RPMI7951 (cell line): ENCODE data around the gene ANXA8. TPM values are rescaled to one million over a fixed set of nuclear protein-coding genes. Genes with fewer than 3 reads are reported as not detected.
"Not testable (repeated sequence)": the region's sequence is repeated elsewhere in the genome, so short reads cannot be mapped to it uniquely, and the experiment has no call there.

Source experiments
- DNase-seq: peaks from one replicate; pipeline ENCODE4 v3.0.0-alpha.2; 2012; ENCODE audit warnings: low read depth
- total RNA-seq: library from RNA; depleted of rRNA; stranded (reverse); fragments of >200 nt; shearing (Covaris generic); gene quantifications from 2 replicates; pipeline ENCODE4 v1.2.3, GENCODE V29; 2014

Gene ANXA8
- total RNA-seq, 1 experiment from 2014 or later, result 0.12 TPM

DNA sequence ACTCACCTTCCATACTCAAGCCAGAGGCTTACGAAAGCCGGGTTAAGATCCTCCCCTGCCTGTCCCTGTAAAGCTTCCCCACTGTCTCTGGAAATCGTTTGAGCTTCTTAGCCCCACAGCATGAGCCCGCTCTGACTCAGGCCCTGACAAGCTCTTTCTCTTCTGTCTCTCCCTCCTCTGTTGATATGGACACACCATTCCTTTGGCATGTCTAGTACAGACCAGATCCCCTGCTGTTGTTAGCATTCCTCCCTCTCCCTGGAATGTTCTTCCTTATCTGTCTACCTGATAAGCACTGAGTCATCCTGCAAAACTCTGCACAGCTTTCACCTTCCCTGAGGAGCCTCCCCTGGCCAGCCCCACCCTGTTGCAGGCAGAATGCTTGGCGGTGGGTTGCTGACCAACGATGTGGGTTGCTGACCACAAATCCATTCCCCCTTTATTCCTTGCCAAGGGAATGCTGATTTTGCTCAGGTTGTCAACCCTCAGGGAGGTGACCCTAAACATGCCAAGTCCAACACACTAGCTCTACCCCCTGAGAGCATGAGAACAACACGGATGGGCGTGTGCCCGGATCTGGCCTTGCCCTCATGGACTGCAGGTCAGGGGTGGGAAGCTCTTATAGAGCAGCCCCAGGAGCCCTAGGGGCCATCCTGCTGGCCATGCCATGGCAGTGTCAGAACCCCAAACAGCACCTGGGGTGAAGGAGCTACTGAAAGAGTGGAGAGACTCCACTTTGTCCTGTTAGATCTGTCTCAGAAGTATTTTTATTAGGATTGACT is 21.1 kb downstream of the ANXA8 start:
- not testable (repeated sequence) for DNase-seq

DNA sequence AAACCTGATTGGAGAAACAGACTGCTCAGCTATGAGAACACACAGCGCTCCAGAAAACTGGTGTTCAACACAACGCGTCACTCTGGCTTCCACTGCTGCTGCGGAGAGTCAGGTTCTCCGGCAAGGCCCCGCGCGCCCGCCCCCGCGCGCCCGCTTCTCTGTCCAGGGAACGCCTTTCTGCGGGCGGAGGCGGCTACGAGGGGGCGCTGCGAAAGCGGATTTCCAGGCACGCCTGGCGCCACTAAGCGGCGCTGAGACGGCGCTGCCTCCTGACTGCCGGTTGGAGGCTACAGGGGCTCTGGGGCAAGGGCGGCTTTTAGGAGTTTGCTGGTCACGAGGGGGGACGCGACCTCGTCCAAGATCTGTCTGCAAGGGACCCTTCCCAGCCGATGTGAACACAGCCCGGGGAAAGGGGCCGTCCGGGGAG is 22.6 kb downstream of the ANXA8 start:
- peak; percentile 53 for DNase-seq

DNA sequence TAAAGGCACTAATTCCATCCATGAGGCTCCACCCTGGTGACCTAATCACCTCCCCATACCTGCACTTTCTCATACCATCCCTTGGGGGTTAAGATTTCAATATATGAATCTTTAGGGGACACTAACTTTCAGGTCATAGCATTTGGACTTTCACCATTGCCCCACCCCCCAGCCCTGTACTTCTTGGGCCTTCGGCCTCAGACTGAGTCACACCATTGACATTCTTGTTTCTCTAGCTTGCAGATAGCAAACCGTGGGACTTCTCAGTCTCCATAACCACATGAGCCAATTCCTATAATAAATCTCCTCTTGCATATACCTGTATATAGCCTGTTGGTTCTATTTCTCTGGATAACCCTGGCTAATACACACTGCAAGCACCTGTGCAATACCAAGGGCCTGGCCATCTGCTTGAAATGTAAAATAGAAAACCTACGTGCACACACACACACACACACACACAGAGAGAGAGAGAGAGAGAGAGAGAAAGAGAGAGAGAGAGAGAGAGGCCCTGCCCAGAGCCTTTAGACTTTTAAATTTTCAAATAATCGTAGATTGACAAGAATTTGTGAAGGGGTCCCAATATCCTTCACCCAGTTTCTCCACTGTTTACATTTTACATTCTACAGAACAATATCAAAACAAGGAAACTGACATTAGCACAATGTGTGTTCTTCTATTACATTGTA is 25.3 kb downstream of the ANXA8 start:
- peak; percentile 52 for DNase-seq

DNA sequence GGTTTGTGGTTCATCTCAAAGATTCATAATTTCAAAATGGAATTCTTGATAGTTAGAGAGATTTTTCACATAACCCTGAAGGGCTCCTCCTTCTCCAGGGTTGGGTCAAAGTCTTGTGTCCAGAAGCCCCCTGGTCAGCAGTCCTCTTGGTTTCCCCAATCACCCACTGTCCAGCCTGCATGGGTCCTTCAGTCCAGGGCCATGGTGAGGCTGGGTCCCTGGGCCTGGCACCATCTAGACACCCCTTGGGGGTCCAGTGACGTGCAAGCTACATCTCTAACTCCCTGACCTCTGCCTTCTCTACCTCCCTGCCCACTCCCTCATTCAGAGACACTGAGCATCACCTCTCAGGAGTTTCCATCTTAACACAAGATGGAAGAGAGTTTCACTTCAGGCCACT is 26.1 kb downstream of the ANXA8 start:
- DNase-seq, result no peak

DNA sequence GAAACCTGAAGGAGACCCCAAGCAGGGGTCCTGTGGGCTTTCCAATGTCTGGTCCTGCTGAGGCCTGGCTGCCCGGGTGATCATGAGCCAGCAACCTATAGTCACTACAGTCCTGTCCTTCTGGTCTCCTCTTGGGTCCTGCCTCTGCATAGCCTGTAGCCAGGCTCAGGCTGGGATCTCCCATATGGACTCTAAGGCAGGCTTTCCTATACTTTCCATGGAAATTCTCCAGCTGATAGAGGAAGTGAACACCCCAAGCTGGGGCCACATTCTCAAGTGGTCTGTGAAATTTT is 26.4 kb downstream of the ANXA8 start:
- DNase-seq, result no peak

DNA sequence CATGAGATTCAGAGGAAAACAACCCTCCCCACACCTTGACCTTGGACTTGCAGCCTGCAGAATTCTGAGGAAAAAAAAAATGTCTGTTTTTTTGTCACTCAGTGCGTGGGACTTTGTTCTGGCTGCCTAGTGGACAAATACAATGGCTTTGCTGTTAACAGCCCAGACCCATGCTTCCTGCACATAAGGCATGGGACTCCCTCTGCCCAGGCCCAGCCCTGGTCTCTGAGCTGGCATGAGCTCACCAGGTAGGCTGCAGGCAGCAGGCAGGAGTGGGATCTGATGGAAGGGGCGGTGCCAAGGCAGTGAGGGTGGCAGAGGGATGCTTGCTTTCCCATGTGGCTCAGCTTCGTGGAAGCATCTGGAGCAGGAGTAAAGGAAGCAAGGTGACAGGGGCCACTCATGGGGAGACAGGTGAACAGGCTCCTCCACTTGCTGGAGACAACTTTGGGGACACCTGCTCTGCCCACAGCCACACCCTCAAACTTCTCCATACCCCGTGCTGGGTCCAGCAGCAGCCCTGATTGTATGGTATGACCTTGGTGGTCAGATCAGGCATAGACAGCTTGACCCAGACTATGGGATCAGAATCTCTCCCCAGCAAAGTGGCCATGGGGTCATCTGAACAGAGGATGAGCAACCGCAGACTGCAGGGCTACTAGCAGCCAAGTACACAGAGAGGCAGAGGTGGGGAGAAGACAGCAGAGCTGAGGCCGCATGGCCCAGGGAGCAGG is 27.0 kb downstream of the ANXA8 start:
- no peak for DNase-seq

DNA sequence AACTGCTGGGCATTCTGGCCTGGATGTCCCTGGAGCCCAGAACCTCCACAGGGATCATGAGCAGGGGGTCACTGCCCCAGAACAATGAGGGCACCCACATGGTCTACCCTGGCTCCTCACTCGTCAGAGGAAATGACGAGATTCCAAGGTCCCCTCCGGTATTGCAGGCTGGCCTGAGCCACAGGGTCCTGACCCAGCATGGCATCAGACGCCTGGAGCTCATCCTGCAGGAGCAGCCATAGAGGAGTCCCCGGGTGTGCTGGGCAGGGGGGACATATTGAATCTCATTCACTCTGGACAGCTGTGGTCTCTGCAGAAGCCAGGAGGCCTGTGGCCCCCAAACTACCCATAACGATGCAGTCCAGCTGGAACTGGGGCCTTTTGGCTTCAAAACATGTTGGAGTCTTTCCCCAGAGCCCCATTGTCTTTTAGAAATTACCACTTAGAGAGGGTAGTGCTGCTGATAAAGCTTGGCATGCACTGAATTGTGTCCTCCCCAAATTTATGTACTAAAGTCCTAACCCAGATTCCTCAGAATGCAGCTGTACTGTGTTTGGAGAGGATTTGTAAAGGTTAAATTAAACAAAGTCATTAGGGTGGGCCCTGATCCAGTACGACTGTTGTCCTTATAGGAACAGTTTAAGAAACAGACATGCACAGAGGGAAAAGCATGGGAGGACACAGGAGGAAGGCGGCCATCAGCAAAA is 27.7 kb downstream of the ANXA8 start:
- DNase-seq, result no peak

DNA sequence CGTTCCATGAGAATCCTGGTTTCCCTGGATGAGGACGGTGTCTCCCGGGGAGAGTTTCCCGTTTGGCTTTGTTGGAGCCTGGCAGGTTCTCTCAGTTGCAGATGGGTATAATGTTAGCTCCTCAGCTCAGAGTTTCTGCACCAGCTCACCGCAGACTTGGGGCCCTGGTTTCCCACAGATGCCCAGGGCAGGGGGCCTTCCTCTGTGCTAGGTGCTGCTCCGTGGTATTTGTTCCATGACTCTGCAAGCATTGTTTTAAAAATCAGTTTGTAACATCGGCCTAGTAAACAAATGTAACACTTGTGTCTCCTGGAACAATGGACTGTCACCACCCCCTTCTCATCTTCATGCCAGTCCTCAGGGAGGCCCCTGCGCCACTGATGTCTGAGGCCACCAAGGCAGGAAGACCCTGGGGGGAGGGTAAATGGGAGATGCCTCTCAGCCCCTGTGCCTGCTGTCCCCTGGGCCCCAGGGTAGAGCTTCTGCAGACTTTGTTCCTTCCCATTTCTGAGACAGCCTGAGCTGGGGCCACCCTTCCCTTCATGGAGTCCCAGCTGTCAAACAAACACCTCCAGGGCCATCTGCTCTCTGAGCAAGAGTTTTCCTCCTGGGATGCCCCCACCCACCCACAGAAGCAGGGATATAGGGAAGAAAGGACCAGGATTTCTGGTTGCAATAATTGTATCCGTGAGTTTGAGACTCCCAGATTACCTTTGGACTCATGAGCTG is 28.4 kb downstream of the ANXA8 start:
- DNase-seq, result not testable (repeated sequence)

DNA sequence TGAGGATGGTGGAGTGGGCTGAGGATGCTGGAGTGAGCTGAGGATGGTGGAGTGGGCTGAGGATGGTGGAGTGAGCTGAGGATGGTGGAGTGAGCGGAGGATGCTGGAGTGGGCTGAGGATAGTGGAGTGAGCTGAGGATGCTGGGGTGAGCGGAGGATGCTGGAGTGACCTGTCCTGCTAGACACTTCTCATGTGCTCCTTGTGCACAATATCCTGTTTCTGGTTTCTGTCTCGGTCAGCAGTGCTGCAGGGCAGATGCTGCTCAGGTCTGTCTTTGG is 29.2 kb downstream of the ANXA8 start:
- no peak for DNase-seq

DNA sequence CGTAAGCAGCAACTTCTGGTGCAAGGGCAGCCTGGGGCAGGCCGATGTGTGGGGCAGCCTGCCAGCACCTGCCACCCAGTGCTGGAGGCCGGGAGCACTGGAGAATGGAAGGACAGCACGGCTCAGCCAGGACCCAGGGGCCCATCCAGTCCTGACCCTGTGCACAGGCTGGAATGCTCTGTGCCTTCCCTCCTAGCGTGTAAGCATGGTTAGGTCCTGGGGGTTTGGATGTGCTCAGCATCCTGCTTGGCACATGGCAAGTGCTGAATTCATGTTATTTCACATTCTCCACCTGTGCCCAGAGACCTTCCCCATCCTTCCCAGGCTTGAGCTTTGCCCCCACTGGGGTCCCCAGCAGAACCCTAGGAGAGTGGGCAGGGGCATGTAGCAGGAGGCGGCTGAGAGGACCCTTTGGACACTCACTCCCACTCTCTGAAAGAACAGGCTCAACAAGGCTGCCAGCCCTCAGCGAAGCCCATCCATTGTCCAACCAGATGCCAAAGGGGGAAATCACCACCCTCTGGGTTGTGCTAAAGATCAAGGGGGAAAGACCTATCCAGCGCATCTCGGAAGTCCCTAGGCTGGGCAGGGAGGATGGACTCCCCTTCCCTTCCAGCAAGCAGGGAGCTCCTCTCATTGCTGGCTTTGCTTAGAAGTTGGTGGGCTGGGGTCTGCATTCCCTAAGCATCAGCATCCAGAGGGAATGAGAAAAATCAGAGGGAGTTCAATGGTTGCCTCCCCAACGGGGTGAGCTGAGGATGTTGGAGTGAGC is 29.7 kb downstream of the ANXA8 start:
- no peak for DNase-seq

DNA sequence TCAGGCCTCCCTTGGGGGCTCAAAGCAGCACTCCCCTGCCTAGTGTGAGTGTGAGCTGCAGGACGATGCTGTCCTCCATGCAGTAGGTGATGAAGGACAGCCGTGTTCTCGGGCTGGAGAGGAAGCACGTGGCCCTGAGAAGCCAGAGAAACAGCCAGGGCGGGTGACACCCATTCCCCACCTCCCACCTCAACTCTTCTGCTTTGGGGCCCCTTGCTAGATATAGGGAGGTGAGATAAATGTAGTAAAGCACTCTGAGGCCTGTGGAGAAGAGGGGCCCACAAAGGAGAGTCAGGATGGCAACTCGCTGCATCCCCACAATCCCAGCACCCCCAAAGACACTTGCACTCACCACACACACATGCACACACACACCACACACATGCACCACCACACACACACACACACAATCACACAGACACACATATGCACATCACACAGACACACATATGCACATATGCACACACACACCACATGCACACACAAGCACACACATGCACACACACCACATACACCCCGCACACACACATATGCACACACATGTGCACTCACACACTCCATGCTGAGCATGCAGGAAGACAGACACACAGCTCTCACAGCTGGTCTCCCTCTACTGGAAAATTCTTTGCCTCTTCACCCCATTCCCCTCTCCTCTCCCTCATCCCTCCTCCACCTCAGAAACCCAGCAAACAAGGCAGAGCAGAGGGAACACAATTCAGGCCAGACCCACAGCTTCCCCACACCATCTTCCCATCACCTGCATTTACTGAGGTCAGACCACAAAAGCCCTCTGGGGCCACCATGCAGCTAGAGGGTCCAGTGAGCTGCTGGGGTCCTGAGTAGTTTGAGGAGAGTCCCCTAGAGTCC is 30.5 kb downstream of the ANXA8 start:
- DNase-seq, result no peak

DNA sequence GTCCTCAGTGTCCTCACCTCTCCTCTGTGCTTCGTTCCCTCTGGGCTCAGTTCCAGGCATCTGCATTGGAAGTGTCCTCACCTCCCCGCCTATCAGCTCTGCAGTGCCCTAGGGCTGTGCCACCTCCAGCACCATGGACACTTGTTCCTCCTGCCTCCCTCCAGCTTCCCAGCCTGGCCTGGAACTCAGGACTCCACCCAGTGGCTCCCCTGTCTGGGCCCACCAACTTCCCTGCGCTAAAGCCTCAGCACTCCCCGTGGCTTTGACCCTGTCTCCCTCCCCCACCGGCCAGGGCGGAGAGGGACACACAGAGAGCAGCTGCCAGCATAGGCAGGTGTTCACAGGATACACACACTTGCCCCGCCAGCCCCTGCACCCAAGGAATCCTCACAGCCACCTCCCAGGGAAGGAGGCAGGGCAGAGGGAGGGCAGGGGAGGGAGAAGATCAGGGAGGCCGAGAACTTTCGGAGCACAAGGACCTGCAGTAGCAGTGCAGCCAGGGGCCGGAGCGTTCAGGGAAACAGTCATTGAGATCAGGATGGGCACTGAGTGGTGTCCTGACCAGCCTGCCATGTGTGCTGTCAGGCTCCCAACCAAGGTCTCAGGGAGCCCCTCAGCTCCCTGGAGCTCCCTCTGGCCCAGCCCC is 31.3 kb downstream of the ANXA8 start:
- no peak for DNase-seq

DNA sequence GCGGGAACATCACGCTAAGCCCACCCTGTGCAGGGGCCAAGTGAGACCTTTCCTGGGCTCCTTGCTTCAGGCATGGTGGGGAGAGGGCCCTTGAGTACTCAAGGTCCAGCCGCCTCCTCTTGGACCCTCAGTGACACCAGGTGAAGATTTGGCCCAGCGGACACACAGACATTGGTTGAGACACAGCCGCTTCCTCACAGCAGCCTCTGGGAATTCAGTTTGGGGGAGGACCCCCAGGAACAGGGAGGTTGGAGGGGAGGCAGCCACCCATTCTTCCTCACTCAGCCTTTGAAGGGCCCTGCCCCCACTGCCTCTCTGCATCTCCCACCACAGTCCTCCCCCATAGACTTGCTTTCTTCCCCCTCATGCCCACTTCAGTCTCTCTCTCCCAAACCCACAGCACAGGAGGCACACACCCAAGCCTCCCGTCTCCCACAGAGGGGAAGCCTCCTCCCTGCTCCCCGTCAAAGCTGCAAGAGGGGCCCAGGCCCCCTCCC is 31.9 kb downstream of the ANXA8 start:
- DNase-seq, result no peak

DNA sequence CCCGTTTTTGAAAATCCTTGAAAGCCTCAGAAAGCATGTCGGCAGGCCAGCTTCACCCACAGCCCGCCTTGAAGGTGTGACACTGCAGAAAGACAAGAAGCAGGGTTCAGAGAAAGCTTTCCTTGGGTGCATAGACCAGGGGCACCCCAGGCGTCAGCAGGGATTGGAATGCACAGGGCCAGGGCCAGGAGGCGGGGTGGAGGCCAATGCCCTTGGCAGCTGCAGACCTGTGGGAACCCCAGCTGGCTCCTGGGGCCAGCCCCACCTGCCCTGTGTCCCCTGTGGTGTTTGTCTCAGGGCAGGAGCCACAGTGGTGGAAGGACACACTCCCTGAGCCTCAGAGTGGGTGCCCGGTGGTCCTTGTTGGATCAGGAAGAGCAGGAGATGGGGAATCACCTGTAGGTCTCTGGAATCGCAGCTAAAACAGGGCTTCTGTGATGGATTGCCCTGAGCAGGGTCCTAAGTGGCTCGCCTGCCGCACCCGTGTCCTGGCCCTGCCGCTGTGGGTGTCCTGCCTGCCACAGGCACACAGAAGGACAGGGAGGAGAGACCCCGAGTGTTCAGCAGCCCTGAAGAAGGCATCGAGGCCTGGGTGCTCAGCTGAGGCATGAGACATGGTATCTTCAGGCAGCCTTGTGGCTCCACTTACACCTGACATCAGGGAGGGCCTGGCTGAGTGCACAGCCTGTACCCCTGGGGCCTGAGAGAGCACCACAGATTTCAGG is 32.5 kb downstream of the ANXA8 start:
- DNase-seq, result no peak

DNA sequence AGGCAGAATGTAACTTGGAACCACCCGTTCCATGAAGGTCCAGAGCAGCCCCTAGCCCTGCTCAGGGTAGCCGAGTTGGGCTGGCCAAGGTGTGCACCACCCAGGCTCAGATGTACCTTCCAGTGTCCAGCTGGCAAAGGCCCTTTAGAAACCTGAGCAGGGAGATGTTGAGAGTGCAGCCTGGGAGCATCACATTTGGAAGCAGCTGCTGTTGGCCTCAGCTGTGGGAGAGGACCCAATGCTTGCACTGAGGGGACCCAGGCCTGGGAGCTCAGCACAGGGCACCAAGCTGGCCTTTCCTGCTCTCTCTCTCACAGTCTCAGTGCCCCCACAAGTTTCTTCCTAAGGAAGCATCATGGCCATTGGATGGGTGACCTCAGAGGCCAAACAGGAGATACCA is 33.5 kb downstream of the ANXA8 start:
- no peak for DNase-seq

DNA sequence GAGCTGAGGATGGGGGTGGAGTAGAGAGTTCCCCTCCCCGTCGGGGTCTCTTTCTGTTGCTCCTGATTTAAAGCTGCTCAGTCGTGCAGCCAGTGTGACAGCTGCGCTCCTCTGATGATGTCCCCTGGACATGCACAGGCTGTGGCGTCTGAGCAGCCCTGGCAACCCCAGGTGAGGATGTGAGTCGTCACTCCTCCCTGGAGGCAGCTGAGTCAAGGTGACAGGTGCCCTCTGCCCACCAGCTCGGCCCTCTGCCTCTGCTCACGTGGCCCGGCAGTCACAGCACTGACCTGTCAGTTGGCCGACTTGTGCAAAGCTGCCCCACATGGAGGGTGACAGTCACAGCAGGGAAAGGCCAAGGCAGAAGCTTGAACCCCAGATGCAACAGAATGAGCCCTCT is 33.9 kb downstream of the ANXA8 start:
- DNase-seq, result no peak

DNA sequence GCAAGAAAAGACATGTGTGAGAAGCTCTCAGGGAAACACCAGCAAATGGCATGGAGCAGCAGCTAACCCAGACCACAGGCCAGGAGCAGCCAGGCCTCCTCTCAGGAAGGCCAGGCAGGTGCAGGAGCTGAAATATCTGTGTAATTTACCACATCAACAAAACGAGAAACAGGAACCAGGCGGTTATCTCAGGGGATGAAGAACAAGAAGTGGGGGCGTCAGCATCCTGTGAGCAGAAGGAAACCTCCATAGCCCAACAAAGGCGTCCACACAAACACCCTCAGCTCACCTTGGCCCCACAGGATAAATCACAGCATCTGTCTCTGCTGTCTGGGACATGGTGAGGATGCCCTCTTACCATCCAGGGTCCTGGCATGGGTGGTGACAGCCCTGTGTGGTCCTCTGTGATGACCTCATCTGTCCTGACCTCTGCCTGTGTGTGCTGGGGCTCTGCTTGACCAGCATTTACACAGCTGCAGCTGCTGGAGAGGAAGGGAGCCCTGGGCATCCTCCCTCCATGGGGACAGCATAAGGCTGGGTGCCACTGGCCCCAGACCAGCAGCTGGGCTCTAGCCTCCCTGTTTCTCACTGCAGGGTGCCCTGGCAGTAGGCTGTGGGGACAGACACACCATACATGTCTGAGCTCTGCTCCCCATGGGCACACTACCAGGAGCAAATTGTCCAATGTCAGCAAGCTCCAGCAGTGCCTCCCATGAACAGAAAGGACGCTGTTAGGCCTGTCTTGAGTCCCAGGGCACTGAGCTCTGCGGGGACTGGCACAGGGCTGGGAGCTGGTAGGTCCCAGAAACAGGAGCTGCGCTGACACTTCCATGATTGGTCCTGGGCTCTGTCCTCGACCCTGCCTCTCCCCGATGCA is 34.6 kb downstream of the ANXA8 start:
- no peak for DNase-seq

DNA sequence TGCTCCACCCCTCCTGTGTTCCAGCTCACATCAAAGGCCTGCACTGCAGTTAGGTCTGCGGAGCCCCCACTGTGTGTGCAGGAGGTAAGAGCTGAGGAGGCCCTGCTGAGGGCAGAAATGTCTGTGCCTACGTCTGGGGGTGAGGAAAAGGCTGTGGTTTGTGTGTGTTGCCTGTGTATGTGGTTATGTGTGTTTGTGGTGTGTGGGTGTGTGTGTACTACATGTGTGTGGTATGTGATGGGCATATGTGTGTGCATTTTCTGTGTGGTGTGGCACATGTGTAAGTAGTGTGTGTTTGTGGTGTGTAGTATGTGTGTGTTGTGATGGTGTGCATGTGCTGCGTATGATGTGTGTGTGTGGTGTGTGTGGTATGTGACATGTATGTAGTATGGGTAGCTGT is 36.2 kb downstream of the ANXA8 start:
- no peak for DNase-seq
